ENCODE measurements around the gene LYG2.
"Not testable (repeated sequence)": the region's sequence is repeated elsewhere in the genome, so short reads cannot be mapped to it uniquely, and the experiment has no call there.

The LYG2 gene

DNA sequence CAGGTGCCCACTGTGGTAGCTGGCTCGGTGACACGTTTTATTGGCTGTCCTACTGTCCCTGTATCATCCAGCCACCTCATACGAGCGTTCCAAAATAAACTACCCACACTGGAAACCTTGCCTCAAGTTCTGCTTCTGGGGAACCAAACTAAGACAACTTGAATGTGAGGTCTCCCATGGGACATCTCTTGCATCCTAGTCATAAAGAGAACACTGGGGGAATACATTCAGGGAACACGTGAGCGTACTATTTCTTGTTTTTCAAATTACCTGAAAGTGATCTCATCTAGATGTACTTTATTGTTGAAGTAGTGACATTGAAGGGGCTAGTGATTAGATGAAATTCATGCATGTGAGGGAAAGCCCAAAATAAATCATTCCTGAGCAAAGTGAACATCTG is 15.0 kb downstream of the LYG2 start:
- H3K4me3 ChIP-seq (replicated peaks; ENCODE audit: insufficient read depth, low read length), result no peak overlapping the region

GRCh38 chr2:99238599-99238998 is 16.9 kb downstream of the LYG2 start:
- H3K4me3 ChIP-seq (replicated peaks; ENCODE audit: insufficient read depth, low read length), result no peak overlapping the region
- DNase-seq (ENCODE audit: low read depth in 1 of 2, low spot score in 1 of 2), result no peak
- TF ChIP-seq GABPA (IDR thresholded peaks at IDR 0.05; ENCODE audit: low read depth), result no peak
- no peak for TF ChIP-seq CTCF (IDR thresholded peaks at IDR 0.05; ENCODE audit: insufficient read depth, low read length)
- TF ChIP-seq POLR2AphosphoS5 (IDR thresholded peaks at IDR 0.05; ENCODE audit: low read depth), result no peak
- no peak for TF ChIP-seq REST (IDR thresholded peaks at IDR 0.05; ENCODE audit: insufficient replicate concordance, low read depth)
- no peak for TF ChIP-seq SPI1 (IDR thresholded peaks at IDR 0.05; ENCODE audit: borderline replicate concordance, low read depth)
- H3K27ac ChIP-seq (replicated peaks), result no peak overlapping the region
- no peaks in the 10 kb centered on the region for H3K27me3 ChIP-seq (ENCODE audit: insufficient read depth, poor library complexity, severe bottlenecking)

More for the DNA sequence above, 15.0 kb downstream of the LYG2 start:
- Histone ChIP-seq H3K27ac (replicated peaks) (no peak overlapping the region), H3K27me3 (ENCODE audit: insufficient read depth, poor library complexity, severe bottlenecking) (no peaks in the 10 kb centered on the region)
- TF ChIP-seq SPI1 (IDR thresholded peaks at IDR 0.05; ENCODE audit: borderline replicate concordance, low read depth), result no peak
- TF ChIP-seq CTCF (IDR thresholded peaks at IDR 0.05; ENCODE audit: insufficient read depth, low read length), result no peak
- TF ChIP-seq POLR2AphosphoS5 (IDR thresholded peaks at IDR 0.05; ENCODE audit: low read depth), result no peak
- TF ChIP-seq GABPA (IDR thresholded peaks at IDR 0.05; ENCODE audit: low read depth), result no peak
- no peak for TF ChIP-seq REST (IDR thresholded peaks at IDR 0.05; ENCODE audit: insufficient replicate concordance, low read depth)
- no peak for DNase-seq (ENCODE audit: low read depth in 1 of 2, low spot score in 1 of 2)

DNA sequence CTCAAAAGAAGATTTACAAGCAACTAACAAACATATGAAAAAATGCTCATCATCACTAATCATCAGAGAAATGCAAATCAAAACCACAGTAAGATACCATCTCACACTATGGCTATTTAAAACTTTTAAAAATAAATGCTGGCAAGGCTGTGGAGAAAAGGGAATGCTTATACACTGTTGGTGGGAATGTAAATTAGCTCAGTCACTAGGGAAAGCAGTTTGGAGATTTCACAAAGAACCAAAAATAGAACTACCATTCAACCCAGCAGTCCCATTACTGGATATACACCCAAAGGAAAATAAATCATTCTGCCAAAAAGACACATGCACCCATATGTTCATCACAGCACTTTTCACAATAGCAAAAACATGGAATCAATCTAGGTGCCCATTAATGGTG is 22.3 kb downstream of the LYG2 start:
- not testable (repeated sequence) for DNase-seq (ENCODE audit: low read depth in 1 of 2, low spot score in 1 of 2); H3K27ac ChIP-seq (replicated peaks); H3K4me3 ChIP-seq (replicated peaks; ENCODE audit: insufficient read depth, low read length); H3K27me3 ChIP-seq (ENCODE audit: insufficient read depth, poor library complexity, severe bottlenecking)

- H3K4me3 ChIP-seq (replicated peaks; ENCODE audit: insufficient read depth, low read length), result no peak overlapping the region
- TF ChIP-seq GABPA (IDR thresholded peaks at IDR 0.05; ENCODE audit: low read depth) (no peak), CTCF (IDR thresholded peaks at IDR 0.05; ENCODE audit: insufficient read depth, low read length) (no peak), REST (IDR thresholded peaks at IDR 0.05; ENCODE audit: insufficient replicate concordance, low read depth) (no peak)
- DNase-seq (ENCODE audit: low read depth in 1 of 2, low spot score in 1 of 2), result no peak
- no peak overlapping the region for H3K27ac ChIP-seq (replicated peaks)
- no peaks in the 10 kb centered on the region for H3K27me3 ChIP-seq (ENCODE audit: insufficient read depth, poor library complexity, severe bottlenecking)
Measured at GRCh38 chr2:99217929-99218501, 37.5 kb downstream of the LYG2 start.

All from HL-60 (cell line).